HepG2 (cell line): ENCODE measurements around the gene RREB1. TPM values are rescaled to one million over a fixed set of nuclear protein-coding genes. Genes with fewer than 3 reads are reported as not detected.

Experiments used
- ATAC-seq: fragments of 200-7000 bp; cut with Tn5 transposase; 3 replicates; pipeline ENCODE4 v1.9.1; 2020; ENCODE audit warnings: mild to moderate bottlenecking, moderate library complexity
- BruUV-seq: library from RNA; stranded (reverse); fragments of 400-500 nt; replicated peaks from 2 replicates; lab custom pipeline; 2021; lab: Mats Ljungman, UMichigan
- CTCF ChIA-PET: fragments of 300-600 bp; formaldehyde crosslinking; extraction: SDS; loops from one replicate; lab custom pipeline; 2021; ENCODE audit warnings: low total read pairs, inconsistent platforms, low intra/inter-chr PET ratio; lab: Yijun Ruan, JAX
- POLR2A ChIA-PET: fragments of 350-600 bp; sonication (Branson Sonifier 250); formaldehyde crosslinking; loops from one replicate; lab custom pipeline; 2020; ENCODE audit warnings: antibody characterized with exemption, inconsistent platforms; lab: Yijun Ruan, JAX
- DNase-seq: peaks from one replicate; pipeline ENCODE4 v3.0.0-alpha.2; 2015; ENCODE audit warnings: low spot score
- FAIRE-seq: peaks from 3 replicates; lab custom pipeline; 2011; peaks lifted over from hg19 to GRCh38; lab: Jason Lieb, UNC
- H2AFZ ChIP-seq: one replicate; pipeline ENCODE4 v1.6.1; 2011; ENCODE audit warnings: low read length, inconsistent platforms
- H3K27ac ChIP-seq: fragments of 300-600 bp; 3 replicates; pipeline ENCODE4 v1.8.0; 2011; ENCODE audit warnings: mixed run types, mild to moderate bottlenecking, mixed read lengths, low read length, inconsistent platforms; ENCODE audit not compliant: insufficient read depth; ENCODE audit errors: extremely low read length
- H3K27me3 ChIP-seq, 2 experiments: fragments of 200-600 bp in 1 of 2; 2 replicates in 1 of 2; 3 replicates in 1 of 2; pipeline versions ENCODE4 v1.6.0 to v1.8.0; 2011; ENCODE audit warnings: low read length in 2 of 2, mild to moderate bottlenecking in 2 of 2, moderate library complexity in 2 of 2, inconsistent platforms in 1 of 2; ENCODE audit not compliant: insufficient read depth in 2 of 2, control insufficient read depth in 1 of 2
- H3K36me3 ChIP-seq, 2 experiments: fragments of 200-600 bp in 1 of 2; replicated peaks in 1 of 2; 2 replicates in 1 of 2; 3 replicates in 1 of 2; pipeline versions ENCODE4 v1.5.1 to v1.8.0; 2011; ENCODE audit warnings: low read length in 2 of 2, inconsistent platforms in 1 of 2; ENCODE audit not compliant: insufficient read depth in 2 of 2, control insufficient read depth in 1 of 2
- H3K4me1 ChIP-seq: 2 replicates; pipeline ENCODE4 v1.5.1; 2012; ENCODE audit warnings: low read length, inconsistent platforms; ENCODE audit not compliant: insufficient read depth
- H3K4me2 ChIP-seq: 2 replicates; pipeline ENCODE4 v1.6.0; 2011; ENCODE audit warnings: low read depth, low read length, inconsistent platforms
- H3K4me3 ChIP-seq, 3 experiments: fragments of 200-600 bp in 1 of 3; sonication (generic), shearing (Covaris generic) in 1 of 3; replicated peaks in 1 of 3; 2 replicates each; pipeline ENCODE4 v1.5.1; 2011 to 2016; ENCODE audit warnings: low read length in 3 of 3, inconsistent platforms in 2 of 3, low read depth in 2 of 3, mild to moderate bottlenecking in 2 of 3, control low read depth in 1 of 3, mixed read lengths in 1 of 3; ENCODE audit not compliant: insufficient read depth in 1 of 3
- H3K79me2 ChIP-seq: one replicate; pipeline ENCODE4 v1.6.1; 2011; ENCODE audit warnings: low read length, inconsistent platforms; ENCODE audit not compliant: insufficient read depth
- H3K9ac ChIP-seq: 2 replicates; pipeline ENCODE4 v1.6.0; 2011; ENCODE audit warnings: mild to moderate bottlenecking, low read depth, low read length, inconsistent platforms; ENCODE audit not compliant: insufficient read depth
- H3K9me3 ChIP-seq: 2 replicates; pipeline ENCODE4 v1.5.1; 2012; ENCODE audit warnings: mild to moderate bottlenecking, low read length
- H4K20me1 ChIP-seq: 2 replicates; pipeline ENCODE4 v1.6.0; 2011; ENCODE audit warnings: inconsistent platforms, mild to moderate bottlenecking, low read length, moderate library complexity; ENCODE audit not compliant: insufficient read depth
- CAMTA2 ChIP-seq: sonication (generic); formaldehyde crosslinking; IDR thresholded peaks from 2 replicates; pipeline ENCODE4 v1.4.0; 2020; ENCODE audit warnings: mild to moderate bottlenecking, missing genetic modification reagents, borderline replicate concordance
- ELF3 ChIP-seq: IDR thresholded peaks from 2 replicates; pipeline ENCODE4 v1.6.1; 2016; ENCODE audit warnings: missing genetic modification reagents, missing compliant biosample characterization
- HMG20A ChIP-seq: IDR thresholded peaks from 2 replicates; pipeline ENCODE4 v1.6.1; 2016; ENCODE audit warnings: borderline replicate concordance
- HMGXB4 ChIP-seq, 2 experiments: sonication (generic) in 1 of 2; formaldehyde crosslinking in 1 of 2; IDR thresholded peaks; 2 replicates each; pipeline versions ENCODE4 v1.4.0 to v1.6.1; 2018 to 2020; ENCODE audit warnings: missing genetic modification reagents in 2 of 2, borderline replicate concordance in 1 of 2, low read depth in 1 of 2, mild to moderate bottlenecking in 1 of 2, missing biosample characterization in 1 of 2
- IKZF5 ChIP-seq: IDR thresholded peaks from 2 replicates; pipeline ENCODE4 v1.6.1; 2018; ENCODE audit warnings: missing genetic modification reagents, mild to moderate bottlenecking, missing compliant biosample characterization
- MAF1 ChIP-seq: sonication (generic); formaldehyde crosslinking; IDR thresholded peaks from 2 replicates; pipeline ENCODE4 v1.5.0; 2020; ENCODE audit warnings: missing genetic modification reagents, borderline replicate concordance
- MYC ChIP-seq: sonication (generic); formaldehyde crosslinking; IDR thresholded peaks from 2 replicates; pipeline ENCODE4 v1.9.0; 2021; ENCODE audit warnings: missing genetic modification reagents, borderline replicate concordance
- PHF20 ChIP-seq: sonication (generic); formaldehyde crosslinking; IDR thresholded peaks from 2 replicates; pipeline ENCODE4 v1.5.0; 2020; ENCODE audit warnings: mild to moderate bottlenecking, missing genetic modification reagents
- RORA ChIP-seq: sonication (generic); formaldehyde crosslinking; IDR thresholded peaks from 2 replicates; pipeline ENCODE4 v1.5.0; 2020; ENCODE audit warnings: mild to moderate bottlenecking, missing genetic modification reagents, moderate library complexity
- RXRB ChIP-seq: IDR thresholded peaks from 2 replicates; pipeline ENCODE4 v1.6.1; 2016; ENCODE audit warnings: borderline replicate concordance, missing genetic modification reagents, missing compliant biosample characterization
- STAT6 ChIP-seq: sonication (generic); formaldehyde crosslinking; IDR thresholded peaks from 2 replicates; pipeline ENCODE4 v1.4.0; 2020; ENCODE audit warnings: missing genetic modification reagents, mild to moderate bottlenecking, borderline replicate concordance
- ZBTB33 ChIP-seq: sonication (generic); formaldehyde crosslinking; IDR thresholded peaks from 2 replicates; pipeline ENCODE4 v1.4.0; 2020; ENCODE audit warnings: missing genetic modification reagents
- ZNF784 ChIP-seq: sonication (generic); formaldehyde crosslinking; IDR thresholded peaks from 2 replicates; pipeline ENCODE4 v1.5.1; 2020; ENCODE audit warnings: missing genetic modification reagents, mild to moderate bottlenecking, borderline replicate concordance
- WGBS: methylation state at CpG from one replicate; pipeline ENCODE4 v1.1.6; 2017; ENCODE audit warnings: low lambda C conversion rate; 5-methylcytosine and 5-hydroxymethylcytosine counted together
- in situ Hi-C: cut with HindIII; loops from 2 replicates; pipeline ENCODE4 v1.10.0; 2017; ENCODE audit warnings: low pct_unique_long_range_greater_than_20kb; ENCODE audit not compliant: extremely low pct_ligation_motif_present
- intact Hi-C: fragments of 100-400 bp; cut with micrococcal nuclease; formaldehyde crosslinking; loops from one replicate; pipeline ENCODE4 v1.10.0; 2022; ENCODE audit not compliant: unreplicated experiment
- polyA plus RNA-seq, 8 experiments: library from polyadenylated mRNA; depleted of rRNA in 3 of 8; stranded (reverse) in 7 of 8; unstranded in 1 of 8; fragments of >200 nt; fragmentation: Illumina TruSeq in 4 of 8; extraction: Trizol in 4 of 8; gene quantifications; 2 replicates each; pipeline versions ENCODE4 v1.2.1 to v1.2.3, GENCODE V29; 2011 to 2016; ENCODE audit warnings: low read depth in 4 of 8, missing spikeins in 1 of 8, mixed read lengths in 1 of 8; ENCODE audit not compliant: insufficient read depth in 1 of 8
- total RNA-seq, 5 experiments: library from RNA; depleted of rRNA; stranded (reverse); fragments of >200 nt; fragmentation: Illumina TruSeq; extraction: Trizol; gene quantifications; 2 replicates each; pipeline ENCODE4 v1.2.3, GENCODE V29; 2016; ENCODE audit warnings: low read depth in 1 of 5

RREB1 gene
- total and polyA plus RNA-seq, 2 of the 13 experiments (the other 11 are each of a cell fraction or from before 2014, with no cell fraction given): 6.1 to 23.2 TPM

- CTCF ChIA-PET: no interaction called here
- H3K9ac ChIP-seq: peak overlapping the region; percentile 19; the same call in 1 of the 2 replicates
- FAIRE-seq: peak; percentile 92
- H3K36me3 ChIP-seq: peaks cover 25 to 63% of the 10 kb centered on the region in 2 experiments
- in situ Hi-C loops (no loop called here), intact Hi-C loops (no loop called here)
- H4K20me1 ChIP-seq: no peaks in the 10 kb centered on the region
- peak overlapping the region; percentile 64 for H3K4me2 ChIP-seq
- peak; percentile 89 for DNase-seq
- H2AFZ ChIP-seq: no peak overlapping the region
- H3K27ac ChIP-seq: peak overlapping the region; percentile 74
- H3K79me2 ChIP-seq: peaks cover 23% of the 10 kb centered on the region
- H3K4me3 ChIP-seq: 0 out of 6 replicates have a peak overlapping the region, but pooled peaks of 1 of the 3 experiments have one; percentile 0
- WGBS: 37% methylated on average over 13 of the region's 13 CpGs
- no TSS peak for BruUV-seq
- no peaks in the 10 kb centered on the region for H3K9me3 ChIP-seq
- no peaks in the 10 kb centered on the region for H3K27me3 ChIP-seq
- peaks cover 35% of the 10 kb centered on the region for H3K4me1 ChIP-seq
- POLR2A ChIA-PET: interaction anchor here (0.7 to 1.1 kb wide), 2 partner anchors 29 to 93 kb away, joined by 3 read pairs; partner anchors contain the start of gene RREB1
- ATAC-seq: peak; percentile 96
- TF ChIP-seq ELF3 (CRISPR knock-in tag) (peak; percentile 79), MYC (peak; percentile 43; the same call in 1 of the 2 replicates), MAF1 (no peak), HMGXB4 (CRISPR knock-in tag; IDR thresholded peaks at IDR 0.05; ENCODE audit: borderline replicate concordance in 1 of 2, low read depth in 1 of 2) (peak in 1 of 2 experiments; percentile 33; a peak in 1 of 4 replicates), RORA (CRISPR knock-in tag) (no peak), PHF20 (no peak), CAMTA2 (no peak), HMG20A (peak; percentile 60; the same call in 1 of the 2 replicates), ZNF784 (CRISPR knock-in tag) (no peak), STAT6 (CRISPR knock-in tag) (no peak), ZBTB33 (CRISPR knock-in tag) (0 out of 2 replicates have a peak, but pooled peaks have one; percentile 39), IKZF5 (CRISPR knock-in tag) (peak; percentile 47; the same call in 1 of the 2 replicates), RXRB (CRISPR knock-in tag) (peak; percentile 80)
Observed at GRCh38 chr6:7200598-7201443, 93.1 kb downstream of the RREB1 start.
